HepG2 (cell line): ENCODE measurements around the gene YWHAQ. TPM values are rescaled to one million over a fixed set of nuclear protein-coding genes. Genes with fewer than 3 reads are reported as not detected.
A peak's percentile ranks its signal among the peaks of the same experiment; 100 is the strongest.

Experiments used
- CREBL2 ChIP-seq: sonication (generic); formaldehyde crosslinking; IDR thresholded peaks from 2 replicates; pipeline ENCODE4 v1.8.1; 2023; ENCODE audit warnings: missing genetic modification reagents, mild to moderate bottlenecking, borderline replicate concordance
- GPN1 ChIP-seq: sonication (generic); formaldehyde crosslinking; IDR thresholded peaks from 2 replicates; pipeline ENCODE4 v1.5.1; 2020; ENCODE audit warnings: missing genetic modification reagents, borderline replicate concordance
- HINFP ChIP-seq: sonication (generic); formaldehyde crosslinking; IDR thresholded peaks from 2 replicates; pipeline ENCODE4 v1.4.0; 2020; ENCODE audit warnings: low read depth, mild to moderate bottlenecking, missing genetic modification reagents
- JUN ChIP-seq: sonication (generic); formaldehyde crosslinking; IDR thresholded peaks from 2 replicates; pipeline ENCODE4 v1.4.0; 2020; ENCODE audit warnings: mild to moderate bottlenecking, missing genetic modification reagents
- MXD1 ChIP-seq: sonication (generic); formaldehyde crosslinking; IDR thresholded peaks from 2 replicates; pipeline ENCODE4 v1.4.0; 2020; ENCODE audit warnings: mild to moderate bottlenecking, missing genetic modification reagents
- NFE2L1 ChIP-seq: sonication (generic); formaldehyde crosslinking; IDR thresholded peaks from 2 replicates; pipeline ENCODE4 v1.4.0; 2020; ENCODE audit warnings: missing genetic modification reagents, mild to moderate bottlenecking, borderline replicate concordance
- PAWR ChIP-seq: sonication (generic); formaldehyde crosslinking; IDR thresholded peaks from 2 replicates; pipeline ENCODE4 v1.4.0; 2020; ENCODE audit warnings: missing genetic modification reagents, mild to moderate bottlenecking, borderline replicate concordance
- PHF5A ChIP-seq: IDR thresholded peaks from one replicate; pipeline ENCODE4 v1.6.1; 2018; ENCODE audit warnings: low read depth, missing genetic modification reagents; ENCODE audit not compliant: unreplicated experiment
- PTBP1 ChIP-seq: fragments of 200-400 bp; formaldehyde crosslinking; IDR thresholded peaks from 2 replicates; pipeline ENCODE4 v1.6.1; 2018; ENCODE audit warnings: low read length, low read depth; ENCODE audit not compliant: poor library complexity, severe bottlenecking
- ZBTB4 ChIP-seq: sonication (generic); formaldehyde crosslinking; IDR thresholded peaks from 2 replicates; pipeline ENCODE4 v1.4.0; 2020; ENCODE audit warnings: missing genetic modification reagents, mild to moderate bottlenecking, borderline replicate concordance
- ZC3H4 ChIP-seq: sonication (generic); formaldehyde crosslinking; IDR thresholded peaks from 2 replicates; pipeline ENCODE4 v1.4.0; 2020; ENCODE audit warnings: missing genetic modification reagents, borderline replicate concordance
- ZHX1 ChIP-seq: sonication (generic); formaldehyde crosslinking; IDR thresholded peaks from 2 replicates; pipeline ENCODE4 v1.8.1; 2022; ENCODE audit warnings: low read depth, mild to moderate bottlenecking, missing genetic modification reagents
- ZNF512 ChIP-seq: sonication (generic); formaldehyde crosslinking; IDR thresholded peaks from 2 replicates; pipeline ENCODE4 v1.4.0; 2020; ENCODE audit warnings: mild to moderate bottlenecking, missing genetic modification reagents
- ZNF660 ChIP-seq: sonication (generic); formaldehyde crosslinking; IDR thresholded peaks from 2 replicates; pipeline ENCODE4 v1.5.1; 2020; ENCODE audit warnings: mild to moderate bottlenecking, low read depth, missing genetic modification reagents, borderline replicate concordance
- polyA plus RNA-seq, 8 experiments: library from polyadenylated mRNA; depleted of rRNA in 3 of 8; stranded (reverse) in 7 of 8; unstranded in 1 of 8; fragments of >200 nt; fragmentation: Illumina TruSeq in 4 of 8; extraction: Trizol in 4 of 8; gene quantifications; 2 replicates each; pipeline versions ENCODE4 v1.2.1 to v1.2.3, GENCODE V29; 2011 to 2016; ENCODE audit warnings: low read depth in 4 of 8, missing spikeins in 1 of 8, mixed read lengths in 1 of 8; ENCODE audit not compliant: insufficient read depth in 1 of 8
- total RNA-seq, 5 experiments: library from RNA; depleted of rRNA; stranded (reverse); fragments of >200 nt; fragmentation: Illumina TruSeq; extraction: Trizol; gene quantifications; 2 replicates each; pipeline ENCODE4 v1.2.3, GENCODE V29; 2016; ENCODE audit warnings: low read depth in 1 of 5

The YWHAQ gene
- total and polyA plus RNA-seq, 2 of the 13 experiments (the other 11 are each of a cell fraction or from before 2014, with no cell fraction given), result 160 to 304 TPM

GRCh38 chr2:9630736-9631552, at the start of gene YWHAQ (continued):
- TF ChIP-seq ZNF660, result no peak
- no peak for TF ChIP-seq ZNF512
- peak; percentile 33; the same call in 1 of the 2 replicates for TF ChIP-seq ZBTB4 (CRISPR knock-in tag)
- TF ChIP-seq MXD1 (CRISPR knock-in tag), result peak; percentile 64; the same call in 1 of the 2 replicates
- TF ChIP-seq PTBP1, result no peak
- TF ChIP-seq NFE2L1, result no peak
- TF ChIP-seq GPN1 (CRISPR knock-in tag), result peak; percentile 91; the same call in 1 of the 2 replicates
- TF ChIP-seq JUN (CRISPR knock-in tag), result no peak
- peak; percentile 65 for TF ChIP-seq PHF5A
- 0 out of 2 replicates have a peak, but pooled peaks have one; percentile 21 for TF ChIP-seq HINFP
- peak; percentile 83 for TF ChIP-seq ZHX1 (CRISPR knock-in tag)
- TF ChIP-seq ZC3H4 (CRISPR knock-in tag), result no peak
- TF ChIP-seq PAWR (CRISPR knock-in tag), result no peak
- TF ChIP-seq CREBL2 (CRISPR knock-in tag), result peak; percentile 46; the same call in 1 of the 2 replicates
